IMR-90 (cell line): ENCODE results near the gene SLC39A11.

Experiments
- BHLHE40 ChIP-seq: fragments of 150-350 bp; IDR thresholded peaks from 2 replicates; pipeline ENCODE4 v1.6.1; 2016; ENCODE audit warnings: mild to moderate bottlenecking, low read depth, low read length
- POLR2A ChIP-seq: IDR thresholded peaks from 2 replicates; pipeline ENCODE4 v1.6.1; 2012; ENCODE audit warnings: mild to moderate bottlenecking, low read depth, low read length
- SMC3 ChIP-seq: fragments of 150-350 bp; IDR thresholded peaks from 2 replicates; pipeline ENCODE4 v1.6.1; 2016; ENCODE audit warnings: low read depth, mild to moderate bottlenecking, antibody characterized with exemption, low read length, moderate library complexity

- TF ChIP-seq POLR2A (no peak), SMC3 (no peak), BHLHE40 (no peak)
These were observed 34.4 kb upstream of the SLC39A11 start for GRCh38 chr17:73126716-73127473.
